Caco-2 (cell line): ENCODE measurements around the gene ZNF609. TPM values are rescaled to one million over a fixed set of nuclear protein-coding genes. Genes with fewer than 3 reads are reported as not detected.

Experiments used
- BruUV-seq: library from RNA; stranded (reverse); fragments of 400-500 nt; replicated peaks from 2 replicates; lab custom pipeline; 2021; lab: Mats Ljungman, UMichigan
- CTCF ChIA-PET: fragments of 300-600 bp; sonication (Branson Sonifier 250); formaldehyde crosslinking; loops from one replicate; lab custom pipeline; 2022; ENCODE audit warnings: antibody characterized with exemption; lab: Charles Lee
- POLR2A ChIA-PET: fragments of 300-600 bp; sonication (Branson Sonifier 250); formaldehyde crosslinking; loops from one replicate; lab custom pipeline; 2022; ENCODE audit warnings: antibody characterized with exemption; lab: Charles Lee
- DNase-seq, 2 experiments: peaks; one replicate each; pipeline versions ENCODE4 v3.0.0 to v3.0.0-alpha.2; 2020 to 2022
- H3K27me3 ChIP-seq: replicated peaks from 2 replicates; pipeline ENCODE4 v1.6.0; 2011; ENCODE audit warnings: low read length; ENCODE audit not compliant: control insufficient read depth, insufficient read depth
- H3K36me3 ChIP-seq: 2 replicates; pipeline ENCODE4 v1.5.1; 2011; ENCODE audit warnings: low read length; ENCODE audit not compliant: control insufficient read depth, insufficient read depth
- H3K4me1 ChIP-seq: fragments of 250-450 bp; sonication (Bioruptor Pico); 2 replicates; pipeline ENCODE4 v1.5.1; 2020; ENCODE audit warnings: mild to moderate bottlenecking
- H3K4me3 ChIP-seq: 2 replicates; pipeline ENCODE4 v1.5.1; 2011; ENCODE audit warnings: low read depth, mild to moderate bottlenecking, control low read depth, low read length
- H3K9me3 ChIP-seq: fragments of 250-450 bp; sonication (Bioruptor Pico); 2 replicates; pipeline ENCODE4 v1.5.1; 2020; ENCODE audit warnings: mild to moderate bottlenecking, moderate library complexity
- H3K27ac Mint-ChIP-seq: one replicate; pipeline ENCODE4 v1.8.0; 2022; ENCODE audit warnings: mixed read lengths; ENCODE audit not compliant: unreplicated experiment
- H3K27me3 Mint-ChIP-seq: one replicate; pipeline ENCODE4 v1.8.0; 2022; ENCODE audit warnings: mixed read lengths; ENCODE audit not compliant: insufficient read depth, unreplicated experiment
- H3K36me3 Mint-ChIP-seq: one replicate; pipeline ENCODE4 v1.8.0; 2022; ENCODE audit warnings: mild to moderate bottlenecking, mixed read lengths; ENCODE audit not compliant: insufficient read depth, unreplicated experiment
- H3K4me1 Mint-ChIP-seq: one replicate; pipeline ENCODE4 v1.8.0; 2022; ENCODE audit warnings: low read depth, mixed read lengths; ENCODE audit not compliant: unreplicated experiment
- H3K4me3 Mint-ChIP-seq: one replicate; pipeline ENCODE4 v1.8.0; 2022; ENCODE audit warnings: mild to moderate bottlenecking, moderate library complexity, mixed read lengths; ENCODE audit not compliant: unreplicated experiment
- H3K9me3 Mint-ChIP-seq: one replicate; pipeline ENCODE4 v1.8.0; 2022; ENCODE audit warnings: mixed read lengths; ENCODE audit not compliant: unreplicated experiment
- intact Hi-C: fragments of 100-400 bp; cut with micrococcal nuclease; formaldehyde crosslinking; loops from one replicate; pipeline ENCODE4 v1.10.0; 2022; ENCODE audit not compliant: unreplicated experiment
- total RNA-seq: library from RNA; stranded (reverse); gene quantifications from 2 replicates; pipeline ENCODE4 v1.2.3, GENCODE V29; 2022
- TF ChIP-seq, protein P1 (sequence below), 2 experiments: fragments of 200-600 bp in 1 of 2; IDR thresholded peaks; 1 replicate in 1 of 2; 2 replicates in 1 of 2; pipeline versions ENCODE4 v1.5.1 to v1.8.0; 2011 to 2022; ENCODE audit warnings: antibody characterized with exemption in 1 of 2, control low read depth in 1 of 2, inconsistent platforms in 1 of 2, low read depth in 1 of 2, low read length in 1 of 2, mild to moderate bottlenecking in 1 of 2, moderate library complexity in 1 of 2; ENCODE audit not compliant: insufficient read depth in 1 of 2, severe bottlenecking in 1 of 2, unreplicated experiment in 1 of 2

Gene ZNF609
- total RNA-seq, 1 experiment from 2014 or later = 30.1 TPM

DNA sequence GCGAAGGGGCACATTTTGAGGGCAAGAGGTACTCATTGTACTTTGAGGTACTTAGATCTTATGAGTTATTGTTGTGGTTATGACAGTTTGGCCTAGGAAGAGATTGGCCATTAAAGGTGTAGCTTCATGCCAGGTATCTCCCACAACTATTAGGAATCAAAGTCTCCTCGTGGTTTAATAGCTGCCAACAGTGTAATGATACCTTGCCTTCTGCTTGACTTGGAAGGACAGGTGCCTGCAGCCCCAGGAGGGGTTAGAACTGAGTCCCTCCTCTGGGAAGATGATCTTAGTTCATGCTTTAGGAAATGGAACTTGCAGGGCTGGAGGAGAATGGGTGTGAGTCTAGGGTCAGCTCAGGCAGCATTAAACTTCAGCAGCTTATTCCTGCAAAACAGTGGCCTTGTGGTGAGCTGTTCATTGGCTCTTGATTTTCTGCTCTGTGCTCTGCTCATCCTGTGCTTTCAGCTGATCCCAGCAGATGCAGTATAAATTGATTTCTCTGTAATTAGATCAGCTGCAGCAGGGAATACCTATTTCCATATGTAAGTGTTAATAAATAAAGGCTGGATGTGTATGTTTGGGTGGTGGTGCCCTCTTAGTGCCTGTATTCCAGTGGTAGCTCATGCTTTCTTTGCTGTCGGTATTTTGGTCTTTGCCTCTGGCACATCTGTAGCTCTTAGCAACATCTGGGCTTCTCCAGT lies 40.5 kb downstream of the ZNF609 start:
- no peak overlapping the region for H3K27ac Mint-ChIP-seq
- POLR2A ChIA-PET = no interaction called here
- peaks cover 5% of the 10 kb centered on the region; the same call in 1 of the 2 replicates for H3K36me3 ChIP-seq
- no peaks in the 10 kb centered on the region for H3K27me3 Mint-ChIP-seq
- peaks cover 13% of the 10 kb centered on the region for H3K4me1 Mint-ChIP-seq
- no peak overlapping the region for H3K4me3 ChIP-seq
- no peaks in the 10 kb centered on the region for H3K9me3 Mint-ChIP-seq
- no peaks in the 10 kb centered on the region for H3K9me3 ChIP-seq
- H3K4me1 ChIP-seq = no peaks in the 10 kb centered on the region
- intact Hi-C loops = no loop called here
- no peak overlapping the region for H3K4me3 Mint-ChIP-seq
- CTCF ChIA-PET = no interaction called here
- DNase-seq = no peak
- H3K36me3 Mint-ChIP-seq = peaks cover 27% of the 10 kb centered on the region
- BruUV-seq = no TSS peak
- H3K27me3 ChIP-seq = no peaks in the 10 kb centered on the region
- TF ChIP-seq, protein P1, sequence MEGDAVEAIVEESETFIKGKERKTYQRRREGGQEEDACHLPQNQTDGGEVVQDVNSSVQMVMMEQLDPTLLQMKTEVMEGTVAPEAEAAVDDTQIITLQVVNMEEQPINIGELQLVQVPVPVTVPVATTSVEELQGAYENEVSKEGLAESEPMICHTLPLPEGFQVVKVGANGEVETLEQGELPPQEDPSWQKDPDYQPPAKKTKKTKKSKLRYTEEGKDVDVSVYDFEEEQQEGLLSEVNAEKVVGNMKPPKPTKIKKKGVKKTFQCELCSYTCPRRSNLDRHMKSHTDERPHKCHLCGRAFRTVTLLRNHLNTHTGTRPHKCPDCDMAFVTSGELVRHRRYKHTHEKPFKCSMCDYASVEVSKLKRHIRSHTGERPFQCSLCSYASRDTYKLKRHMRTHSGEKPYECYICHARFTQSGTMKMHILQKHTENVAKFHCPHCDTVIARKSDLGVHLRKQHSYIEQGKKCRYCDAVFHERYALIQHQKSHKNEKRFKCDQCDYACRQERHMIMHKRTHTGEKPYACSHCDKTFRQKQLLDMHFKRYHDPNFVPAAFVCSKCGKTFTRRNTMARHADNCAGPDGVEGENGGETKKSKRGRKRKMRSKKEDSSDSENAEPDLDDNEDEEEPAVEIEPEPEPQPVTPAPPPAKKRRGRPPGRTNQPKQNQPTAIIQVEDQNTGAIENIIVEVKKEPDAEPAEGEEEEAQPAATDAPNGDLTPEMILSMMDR (IDR thresholded peaks at IDR 0.05; ENCODE audit: insufficient read depth in 1 of 2, low read depth in 1 of 2, low read length in 1 of 2, severe bottlenecking in 1 of 2, unreplicated experiment in 1 of 2) = no peak

DNA sequence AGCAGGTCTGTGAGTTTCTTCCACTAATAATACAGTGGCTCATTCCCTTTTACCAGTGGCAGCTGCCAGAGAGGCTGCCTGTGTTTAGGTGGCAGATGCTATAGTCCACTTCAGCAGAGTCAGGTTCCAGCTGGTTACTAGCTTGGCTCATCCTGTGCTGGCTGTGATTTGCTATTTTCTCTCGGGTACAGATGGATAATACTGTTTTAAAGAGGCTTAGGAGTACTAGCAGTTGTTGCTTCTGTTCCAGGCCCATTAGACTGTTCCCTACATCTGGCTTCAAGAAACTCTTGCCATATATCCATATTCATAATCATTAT lies 41.0 kb downstream of the ZNF609 start:
- H3K36me3 Mint-ChIP-seq = peaks cover 22% of the 10 kb centered on the region
- no peaks in the 10 kb centered on the region; the same call in 1 of the 2 replicates for H3K4me1 ChIP-seq
- BruUV-seq = no TSS peak
- H3K4me3 Mint-ChIP-seq = no peak overlapping the region
- ChIA-PET CTCF (no interaction called here), POLR2A (no interaction called here)
- H3K27me3 ChIP-seq = no peaks in the 10 kb centered on the region
- no peaks in the 10 kb centered on the region for H3K9me3 Mint-ChIP-seq
- TF ChIP-seq, protein P1 (IDR thresholded peaks at IDR 0.05; ENCODE audit: insufficient read depth in 1 of 2, low read depth in 1 of 2, low read length in 1 of 2, severe bottlenecking in 1 of 2, unreplicated experiment in 1 of 2) = no peak
- no peaks in the 10 kb centered on the region for H3K27me3 Mint-ChIP-seq
- H3K27ac Mint-ChIP-seq = no peak overlapping the region
- intact Hi-C loops = no loop called here
- no peak overlapping the region for H3K4me3 ChIP-seq
- no peak for DNase-seq
- H3K36me3 ChIP-seq = peaks cover 5% of the 10 kb centered on the region; the same call in 1 of the 2 replicates
- H3K4me1 Mint-ChIP-seq = peaks cover 13% of the 10 kb centered on the region
- H3K9me3 ChIP-seq = no peaks in the 10 kb centered on the region

DNA sequence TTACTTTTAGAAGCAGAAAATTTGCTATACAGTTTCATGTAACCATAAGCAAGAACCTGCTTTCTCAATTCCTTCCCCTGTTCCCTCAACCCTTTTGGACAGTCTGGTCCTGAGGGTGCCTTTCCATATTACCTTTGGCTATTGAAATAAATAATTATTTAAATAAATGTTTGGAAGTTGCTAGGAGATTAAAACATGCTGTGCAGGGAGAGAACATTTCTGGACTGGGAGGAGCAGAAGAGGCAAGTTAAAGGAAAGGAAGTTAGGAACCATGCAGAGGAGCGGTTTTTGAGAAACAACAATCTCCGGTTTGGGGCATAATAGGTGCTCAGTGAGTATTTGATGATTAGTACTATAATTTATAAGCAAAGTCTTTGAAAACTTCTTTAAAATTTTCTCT lies 41.8 kb downstream of the ZNF609 start:
- Mint-ChIP-seq H3K4me3 (no peak overlapping the region), H3K36me3 (peaks cover 22% of the 10 kb centered on the region)
- TF ChIP-seq, protein P1 (IDR thresholded peaks at IDR 0.05; ENCODE audit: insufficient read depth in 1 of 2, low read depth in 1 of 2, low read length in 1 of 2, severe bottlenecking in 1 of 2, unreplicated experiment in 1 of 2) = no peak

More for the DNA sequence above, 41.8 kb downstream of the ZNF609 start:
- H3K4me3 ChIP-seq = no peak overlapping the region
- no peaks in the 10 kb centered on the region for H3K27me3 Mint-ChIP-seq
- intact Hi-C loops = no loop called here
- no peaks in the 10 kb centered on the region for H3K9me3 ChIP-seq
- peaks cover 5% of the 10 kb centered on the region; the same call in 1 of the 2 replicates for H3K36me3 ChIP-seq
- BruUV-seq = no TSS peak
- DNase-seq = no peak
- peaks cover 8% of the 10 kb centered on the region for H3K4me1 ChIP-seq
- no peaks in the 10 kb centered on the region for H3K9me3 Mint-ChIP-seq
- ChIA-PET POLR2A (no interaction called here), CTCF (no interaction called here)
- H3K4me1 Mint-ChIP-seq = peaks cover 18% of the 10 kb centered on the region
- no peak overlapping the region for H3K27ac Mint-ChIP-seq
- no peaks in the 10 kb centered on the region for H3K27me3 ChIP-seq
